Retinal pigment epithelial cell (primary cell): Measurements from ENCODE around the gene PODN.

Experiments
- DNase-seq: peaks from one replicate; pipeline ENCODE4 v3.0.0-alpha.2; 2010; ENCODE audit warnings: low read depth
- H3K4me3 ChIP-seq: 2 replicates; pipeline ENCODE4 v1.5.1; 2011; ENCODE audit warnings: mild to moderate bottlenecking, low read length, control low read depth, moderate library complexity
- TF ChIP-seq, protein P1 (sequence below): conservative IDR thresholded peaks from 2 replicates; pipeline ENCODE4 v1.5.1; 2011; ENCODE audit warnings: low read depth, low read length, control low read depth, inconsistent platforms

The PODN gene

DNA sequence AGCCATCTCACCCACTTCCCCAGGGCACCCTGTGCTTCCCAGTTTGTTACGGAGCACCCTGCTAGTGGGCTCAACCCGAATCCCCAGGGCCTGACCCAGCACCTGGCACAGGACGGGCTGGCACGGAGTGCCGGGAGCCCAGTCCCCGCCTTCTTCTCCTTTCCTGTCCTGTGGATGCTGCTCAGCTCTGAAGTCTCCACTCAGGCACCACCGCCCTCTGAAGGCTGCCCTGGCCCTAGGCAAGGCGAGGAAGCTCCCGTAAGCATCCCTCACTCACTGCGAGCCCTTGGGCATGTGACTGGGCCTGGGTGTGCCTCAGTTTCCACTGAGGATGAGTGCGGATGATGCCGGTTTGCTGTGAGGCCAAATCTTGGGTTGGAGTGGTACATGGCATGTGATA lies 58.6 kb downstream of the PODN start:
- no peak overlapping the region for H3K4me3 ChIP-seq
- DNase-seq, result no peak
- TF ChIP-seq, protein P1, sequence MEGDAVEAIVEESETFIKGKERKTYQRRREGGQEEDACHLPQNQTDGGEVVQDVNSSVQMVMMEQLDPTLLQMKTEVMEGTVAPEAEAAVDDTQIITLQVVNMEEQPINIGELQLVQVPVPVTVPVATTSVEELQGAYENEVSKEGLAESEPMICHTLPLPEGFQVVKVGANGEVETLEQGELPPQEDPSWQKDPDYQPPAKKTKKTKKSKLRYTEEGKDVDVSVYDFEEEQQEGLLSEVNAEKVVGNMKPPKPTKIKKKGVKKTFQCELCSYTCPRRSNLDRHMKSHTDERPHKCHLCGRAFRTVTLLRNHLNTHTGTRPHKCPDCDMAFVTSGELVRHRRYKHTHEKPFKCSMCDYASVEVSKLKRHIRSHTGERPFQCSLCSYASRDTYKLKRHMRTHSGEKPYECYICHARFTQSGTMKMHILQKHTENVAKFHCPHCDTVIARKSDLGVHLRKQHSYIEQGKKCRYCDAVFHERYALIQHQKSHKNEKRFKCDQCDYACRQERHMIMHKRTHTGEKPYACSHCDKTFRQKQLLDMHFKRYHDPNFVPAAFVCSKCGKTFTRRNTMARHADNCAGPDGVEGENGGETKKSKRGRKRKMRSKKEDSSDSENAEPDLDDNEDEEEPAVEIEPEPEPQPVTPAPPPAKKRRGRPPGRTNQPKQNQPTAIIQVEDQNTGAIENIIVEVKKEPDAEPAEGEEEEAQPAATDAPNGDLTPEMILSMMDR, result no peak

DNA sequence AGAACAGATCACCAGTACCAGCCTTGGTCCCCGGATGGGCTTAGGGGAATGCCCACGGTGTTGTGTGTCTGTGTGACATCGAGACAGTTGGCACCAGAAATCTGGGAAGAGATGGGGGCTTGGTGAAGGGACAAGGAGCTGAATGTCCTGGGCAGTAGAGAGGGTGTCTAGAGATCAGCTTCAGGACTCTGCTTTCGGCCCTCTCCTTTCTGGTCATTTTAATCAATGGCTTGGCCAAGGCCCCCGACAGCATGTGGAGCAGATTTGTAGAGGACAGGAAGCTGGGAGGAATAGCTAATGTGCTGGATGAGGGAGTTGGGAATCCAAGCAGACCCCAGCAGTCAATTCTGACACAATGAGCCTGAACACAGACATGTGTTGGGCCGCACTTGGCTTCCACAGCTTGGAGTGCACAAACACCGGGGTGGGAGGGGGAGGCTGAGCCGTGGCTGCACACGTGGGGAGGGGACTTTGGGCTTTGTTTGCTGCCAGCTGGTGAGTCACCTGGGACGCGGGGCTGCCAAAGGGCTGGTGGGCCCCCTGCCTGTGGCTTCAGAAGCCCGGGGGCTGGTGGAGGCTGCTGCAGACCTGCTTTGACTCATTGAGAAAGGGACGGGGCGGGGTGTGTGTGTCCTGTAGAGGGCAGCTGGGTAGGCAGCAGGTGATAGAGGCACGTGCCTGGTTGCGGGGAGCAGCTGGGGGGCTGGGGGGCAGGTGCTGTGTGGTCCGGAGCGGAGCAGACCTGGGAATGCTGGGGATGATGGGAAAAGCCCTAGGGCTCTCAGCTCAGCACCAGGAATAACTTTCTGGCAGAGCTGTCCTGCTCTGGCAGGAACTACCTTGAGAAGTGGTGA lies 59.5 kb downstream of the PODN start:
- TF ChIP-seq, protein P1, result peak; percentile 20
- peak; percentile 79 for DNase-seq
- no peak overlapping the region for H3K4me3 ChIP-seq

DNA sequence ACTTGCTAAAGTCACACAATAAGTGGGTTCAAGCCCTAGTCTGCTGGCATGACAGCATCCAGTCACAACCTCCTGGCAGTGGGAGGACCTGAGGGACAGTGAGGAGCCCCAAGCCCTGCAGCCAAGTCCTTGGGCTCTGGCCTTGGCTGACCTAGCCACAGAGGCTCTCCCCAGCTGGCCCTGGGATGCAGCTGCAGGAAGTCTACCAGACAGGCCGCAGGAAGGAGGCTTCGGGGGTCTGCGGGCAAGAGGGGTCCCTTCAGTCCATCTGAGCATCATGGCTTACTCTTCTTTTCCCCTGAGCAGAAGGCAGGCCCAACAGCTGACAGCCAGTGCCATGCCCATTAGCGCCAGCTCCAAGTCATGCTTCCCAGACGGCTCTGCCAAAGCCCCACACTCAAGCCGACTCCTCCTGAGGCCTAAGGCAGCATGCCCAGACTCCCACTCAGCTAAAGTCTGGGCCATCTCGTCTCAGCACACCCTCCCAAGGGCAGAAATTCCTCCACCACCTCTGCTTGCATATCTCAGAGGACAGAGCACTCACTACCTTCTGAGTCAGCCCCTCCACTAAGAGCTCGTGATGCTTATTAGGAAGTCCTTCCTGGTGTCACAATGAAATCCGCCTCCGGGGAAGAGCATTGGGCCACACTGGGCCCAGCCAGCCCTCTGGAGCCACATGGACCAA lies 60.3 kb downstream of the PODN start:
- TF ChIP-seq, protein P1, result no peak
- no peak for DNase-seq
- H3K4me3 ChIP-seq, result no peak overlapping the region

DNA sequence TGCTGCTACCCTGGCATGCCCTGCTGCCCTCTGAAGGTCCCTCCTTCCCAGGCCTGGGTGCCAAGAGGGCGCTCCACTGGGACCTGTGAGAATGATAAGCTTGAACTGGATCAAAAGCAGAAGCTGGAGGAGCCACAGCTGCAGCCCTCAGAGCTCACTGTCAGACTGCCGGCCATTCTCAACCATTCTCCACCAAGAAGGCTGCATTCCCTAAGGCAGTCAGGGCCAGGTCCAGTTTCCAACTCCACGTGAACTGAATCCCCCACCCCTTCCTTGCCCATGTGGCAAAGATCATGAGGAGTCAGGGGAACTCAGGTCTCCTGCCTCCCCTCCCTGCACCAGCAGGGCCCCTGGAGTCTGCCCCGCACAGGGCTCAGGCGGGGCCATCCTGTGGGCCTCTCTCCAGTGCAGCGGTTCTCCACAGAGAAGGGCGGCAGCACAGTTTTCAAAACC lies 61.0 kb downstream of the PODN start:
- TF ChIP-seq, protein P1, result no peak
- DNase-seq, result no peak
- H3K4me3 ChIP-seq, result no peak overlapping the region

DNA sequence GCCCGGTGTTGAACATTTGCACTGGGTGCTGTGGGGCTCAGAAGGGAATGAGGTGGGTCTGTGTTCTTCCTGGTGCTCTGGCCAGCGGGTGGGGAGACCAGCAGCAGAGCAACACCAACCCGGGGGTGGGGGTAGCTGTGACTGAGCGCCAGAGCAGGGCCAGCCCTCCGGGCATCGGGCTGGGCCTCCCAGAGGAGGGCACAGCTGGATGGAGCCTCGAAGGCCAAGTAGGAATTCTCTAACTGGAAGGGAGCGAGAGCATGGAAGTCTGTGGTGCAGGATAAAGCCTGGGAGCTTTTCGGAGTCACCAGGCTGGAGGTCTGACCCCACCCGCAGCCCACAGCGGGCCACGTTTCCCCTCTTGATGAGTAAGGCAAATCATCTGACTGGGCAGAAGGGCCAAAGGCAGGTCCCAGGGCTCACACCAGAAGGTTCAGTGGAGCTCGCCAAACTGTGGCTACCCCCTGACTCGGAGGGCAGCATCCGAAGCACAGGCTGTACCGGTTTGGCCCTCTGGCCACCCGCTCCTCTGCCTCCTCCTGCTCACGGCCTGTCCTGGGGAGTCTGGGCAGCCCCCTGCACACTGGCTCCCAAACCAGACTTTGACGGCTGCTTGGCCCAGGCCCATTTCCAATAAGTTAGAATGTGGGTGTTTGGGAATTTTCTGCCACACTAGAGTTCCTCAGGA lies 61.6 kb downstream of the PODN start:
- TF ChIP-seq, protein P1, result no peak
- no peak for DNase-seq
- H3K4me3 ChIP-seq, result no peak overlapping the region

DNA sequence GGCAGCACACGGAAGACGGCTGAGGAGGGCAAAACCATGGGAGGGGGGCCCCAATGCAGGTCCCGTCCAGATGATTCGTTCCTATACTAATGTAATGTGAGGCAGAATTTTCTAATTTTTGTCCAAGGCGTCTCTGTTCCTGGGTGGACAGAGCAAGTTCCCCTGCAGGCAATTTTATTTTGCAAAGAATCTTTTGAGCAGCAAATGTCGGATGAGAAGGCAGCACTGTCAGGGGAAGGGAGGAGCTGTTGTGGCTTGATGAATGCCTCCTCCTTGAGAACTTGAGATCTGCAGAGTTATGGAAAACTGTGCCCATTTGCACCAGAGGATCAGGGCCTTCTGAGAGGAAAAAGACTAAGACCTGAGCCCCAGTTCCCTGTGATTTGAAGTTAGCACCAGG lies 63.1 kb downstream of the PODN start:
- DNase-seq, result no peak
- TF ChIP-seq, protein P1, result no peak
- H3K4me3 ChIP-seq, result no peak overlapping the region
